Amniotic epithelial cell (primary cell): ENCODE measurements around the gene HDHD2.
A peak's percentile ranks its signal among the peaks of the same experiment; 100 is the strongest.

Experiments
- DNase-seq: peaks from one replicate; pipeline ENCODE4 v3.0.0-alpha.2; 2010; ENCODE audit warnings: low read depth

Gene HDHD2

GRCh38 chr18:47143899-47144485 is 6.3 kb downstream of the HDHD2 start:
- no peak for DNase-seq

- no peak for DNase-seq
Measured at GRCh38 chr18:47143153-47143552, 7.1 kb downstream of the HDHD2 start.

GRCh38 chr18:47141289-47141688 is 9.0 kb downstream of the HDHD2 start:
- no peak for DNase-seq

GRCh38 chr18:47121146-47121545 is 29.2 kb downstream of the HDHD2 start:
- no peak for DNase-seq

- peak; percentile 56 for DNase-seq
Measured at GRCh38 chr18:47120428-47120827, 29.9 kb downstream of the HDHD2 start.

GRCh38 chr18:47118981-47119380 is 31.3 kb downstream of the HDHD2 start:
- peak; percentile 89 for DNase-seq

GRCh38 chr18:47115205-47115604 is 35.1 kb downstream of the HDHD2 start:
- no peak for DNase-seq

GRCh38 chr18:47113796-47114540 is 36.3 kb downstream of the HDHD2 start:
- DNase-seq, result no peak

- DNase-seq, result no peak
Measured at GRCh38 chr18:47110492-47111274, 39.6 kb downstream of the HDHD2 start.

- no peak for DNase-seq
Measured at GRCh38 chr18:47109720-47110119, 40.6 kb downstream of the HDHD2 start.

- no peak for DNase-seq
Measured at GRCh38 chr18:47108998-47109405, 41.3 kb downstream of the HDHD2 start.

- no peak for DNase-seq
Measured at GRCh38 chr18:47108373-47108772, 41.9 kb downstream of the HDHD2 start.

- DNase-seq, result peak; percentile 45
Measured at GRCh38 chr18:47100212-47100831, 50.0 kb downstream of the HDHD2 start.

GRCh38 chr18:47095810-47096209 is 54.5 kb downstream of the HDHD2 start:
- no peak for DNase-seq

GRCh38 chr18:47087676-47088075 is 62.6 kb downstream of the HDHD2 start:
- no peak for DNase-seq

GRCh38 chr18:47081578-47081977 is 68.7 kb downstream of the HDHD2 start:
- DNase-seq, result no peak

GRCh38 chr18:47080872-47081271 is 69.4 kb downstream of the HDHD2 start:
- no peak for DNase-seq

- no peak for DNase-seq
Measured at GRCh38 chr18:47077111-47077510, 73.2 kb downstream of the HDHD2 start.

- DNase-seq, result peak; percentile 3
Measured at GRCh38 chr18:47075098-47075883, 75.0 kb downstream of the HDHD2 start.

GRCh38 chr18:47067648-47068047 is 82.7 kb downstream of the HDHD2 start:
- no peak for DNase-seq

- DNase-seq, result no peak
Measured at GRCh38 chr18:47063096-47063495, 87.2 kb downstream of the HDHD2 start.

GRCh38 chr18:47062471-47062870 is 87.8 kb downstream of the HDHD2 start:
- DNase-seq, result no peak
